ENCODE data around the gene KRTAP4-2.
"Not testable (repeated sequence)": the region's sequence is repeated elsewhere in the genome, so short reads cannot be mapped to it uniquely, and the experiment has no call there.

Gene KRTAP4-2

GRCh38 chr17:41199421-41200078 is 21.5 kb upstream of the KRTAP4-2 start:
- H3K4me3 ChIP-seq (ENCODE audit: low read length): no peak overlapping the region
- DNase-seq (ENCODE audit: low read depth): no peak
- no peak for TF ChIP-seq CTCF (conservative IDR thresholded peaks at IDR 0.05; ENCODE audit: low read length)

GRCh38 chr17:41196068-41196467 is 18.0 kb upstream of the KRTAP4-2 start:
- H3K4me3 ChIP-seq (ENCODE audit: low read length): no peak overlapping the region
- no peak for TF ChIP-seq CTCF (conservative IDR thresholded peaks at IDR 0.05; ENCODE audit: low read length)
- DNase-seq (ENCODE audit: low read depth): no peak

GRCh38 chr17:41190328-41190727 is 12.3 kb upstream of the KRTAP4-2 start:
- no peak for DNase-seq (ENCODE audit: low read depth)
- H3K4me3 ChIP-seq (ENCODE audit: low read length): no peak overlapping the region
- no peak for TF ChIP-seq CTCF (conservative IDR thresholded peaks at IDR 0.05; ENCODE audit: low read length)

GRCh38 chr17:41189837-41190318 is 11.9 kb upstream of the KRTAP4-2 start, which contains the start of gene KRTAP9-1:
Gene KRTAP9-1 (plus strand): TSS chr17:41189887. CDS start chr17:41189887, 0 bp downstream.
- not testable (repeated sequence) for H3K4me3 ChIP-seq (ENCODE audit: low read length); DNase-seq (ENCODE audit: low read depth)

- H3K4me3 ChIP-seq (ENCODE audit: low read length): no peak overlapping the region
- TF ChIP-seq CTCF (conservative IDR thresholded peaks at IDR 0.05; ENCODE audit: low read length): no peak
- no peak for DNase-seq (ENCODE audit: low read depth)
Measured at GRCh38 chr17:41186872-41187271, 8.9 kb upstream of the KRTAP4-2 start.

GRCh38 chr17:41185001-41185400 is 7.0 kb upstream of the KRTAP4-2 start:
- no peak for DNase-seq (ENCODE audit: low read depth)
- TF ChIP-seq CTCF (conservative IDR thresholded peaks at IDR 0.05; ENCODE audit: low read length): no peak
- H3K4me3 ChIP-seq (ENCODE audit: low read length): no peak overlapping the region

- no peak for DNase-seq (ENCODE audit: low read depth)
- TF ChIP-seq CTCF (conservative IDR thresholded peaks at IDR 0.05; ENCODE audit: low read length): no peak
- H3K4me3 ChIP-seq (ENCODE audit: low read length): no peak within 1 kb of the TSS
Measured at GRCh38 chr17:41184480-41184961, 6.5 kb upstream of the KRTAP4-2 start, which contains the start of gene KRTAP4-1. Gene KRTAP4-1 (minus strand): TSS chr17:41184911. CDS start chr17:41184854, 57 bp downstream.

All from AG10803 (cell line).